ENCODE data around the gene RANBP9.

DNA sequence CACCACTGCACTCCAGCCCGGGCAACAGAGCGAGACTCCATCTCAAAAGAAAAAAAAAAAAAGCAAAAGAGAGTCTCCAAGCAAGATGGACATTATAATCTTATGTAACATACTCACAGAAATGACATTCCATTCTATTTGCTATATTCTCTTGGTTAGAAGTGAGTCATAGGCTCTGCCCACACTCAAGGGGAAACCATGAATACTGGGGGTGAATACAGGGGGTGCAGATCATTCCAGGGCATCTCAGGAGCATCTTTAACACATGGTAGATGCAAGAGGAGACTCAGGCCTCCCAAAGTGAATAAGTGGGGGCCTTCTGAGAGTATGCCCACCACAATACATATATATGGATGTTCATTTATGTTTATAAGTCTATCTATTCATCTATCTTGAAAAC lies 18.3 kb upstream of the RANBP9 start:
- TF ChIP-seq POLR2A (IDR thresholded peaks at IDR 0.05): no peak
- TF ChIP-seq, protein P1, sequence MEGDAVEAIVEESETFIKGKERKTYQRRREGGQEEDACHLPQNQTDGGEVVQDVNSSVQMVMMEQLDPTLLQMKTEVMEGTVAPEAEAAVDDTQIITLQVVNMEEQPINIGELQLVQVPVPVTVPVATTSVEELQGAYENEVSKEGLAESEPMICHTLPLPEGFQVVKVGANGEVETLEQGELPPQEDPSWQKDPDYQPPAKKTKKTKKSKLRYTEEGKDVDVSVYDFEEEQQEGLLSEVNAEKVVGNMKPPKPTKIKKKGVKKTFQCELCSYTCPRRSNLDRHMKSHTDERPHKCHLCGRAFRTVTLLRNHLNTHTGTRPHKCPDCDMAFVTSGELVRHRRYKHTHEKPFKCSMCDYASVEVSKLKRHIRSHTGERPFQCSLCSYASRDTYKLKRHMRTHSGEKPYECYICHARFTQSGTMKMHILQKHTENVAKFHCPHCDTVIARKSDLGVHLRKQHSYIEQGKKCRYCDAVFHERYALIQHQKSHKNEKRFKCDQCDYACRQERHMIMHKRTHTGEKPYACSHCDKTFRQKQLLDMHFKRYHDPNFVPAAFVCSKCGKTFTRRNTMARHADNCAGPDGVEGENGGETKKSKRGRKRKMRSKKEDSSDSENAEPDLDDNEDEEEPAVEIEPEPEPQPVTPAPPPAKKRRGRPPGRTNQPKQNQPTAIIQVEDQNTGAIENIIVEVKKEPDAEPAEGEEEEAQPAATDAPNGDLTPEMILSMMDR (IDR thresholded peaks at IDR 0.05): no peak
